ENCODE results near the gene PGM2. TPM values are rescaled to one million over a fixed set of nuclear protein-coding genes. Genes with fewer than 3 reads are reported as not detected.

PGM2 gene
- total RNA-seq, 4 donors from 2014 or later = 15.9 to 34.0 (median 26.2) TPM

- no peak for DNase-seq (ENCODE audit: low spot score)
- TF ChIP-seq, protein P1, sequence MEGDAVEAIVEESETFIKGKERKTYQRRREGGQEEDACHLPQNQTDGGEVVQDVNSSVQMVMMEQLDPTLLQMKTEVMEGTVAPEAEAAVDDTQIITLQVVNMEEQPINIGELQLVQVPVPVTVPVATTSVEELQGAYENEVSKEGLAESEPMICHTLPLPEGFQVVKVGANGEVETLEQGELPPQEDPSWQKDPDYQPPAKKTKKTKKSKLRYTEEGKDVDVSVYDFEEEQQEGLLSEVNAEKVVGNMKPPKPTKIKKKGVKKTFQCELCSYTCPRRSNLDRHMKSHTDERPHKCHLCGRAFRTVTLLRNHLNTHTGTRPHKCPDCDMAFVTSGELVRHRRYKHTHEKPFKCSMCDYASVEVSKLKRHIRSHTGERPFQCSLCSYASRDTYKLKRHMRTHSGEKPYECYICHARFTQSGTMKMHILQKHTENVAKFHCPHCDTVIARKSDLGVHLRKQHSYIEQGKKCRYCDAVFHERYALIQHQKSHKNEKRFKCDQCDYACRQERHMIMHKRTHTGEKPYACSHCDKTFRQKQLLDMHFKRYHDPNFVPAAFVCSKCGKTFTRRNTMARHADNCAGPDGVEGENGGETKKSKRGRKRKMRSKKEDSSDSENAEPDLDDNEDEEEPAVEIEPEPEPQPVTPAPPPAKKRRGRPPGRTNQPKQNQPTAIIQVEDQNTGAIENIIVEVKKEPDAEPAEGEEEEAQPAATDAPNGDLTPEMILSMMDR (IDR thresholded peaks at IDR 0.05) = no peak
- no peak for ATAC-seq (ENCODE audit: low FRiP score)
These were observed 17.7 kb downstream of the PGM2 start for GRCh38 chr4:37844204-37844603.

DNA sequence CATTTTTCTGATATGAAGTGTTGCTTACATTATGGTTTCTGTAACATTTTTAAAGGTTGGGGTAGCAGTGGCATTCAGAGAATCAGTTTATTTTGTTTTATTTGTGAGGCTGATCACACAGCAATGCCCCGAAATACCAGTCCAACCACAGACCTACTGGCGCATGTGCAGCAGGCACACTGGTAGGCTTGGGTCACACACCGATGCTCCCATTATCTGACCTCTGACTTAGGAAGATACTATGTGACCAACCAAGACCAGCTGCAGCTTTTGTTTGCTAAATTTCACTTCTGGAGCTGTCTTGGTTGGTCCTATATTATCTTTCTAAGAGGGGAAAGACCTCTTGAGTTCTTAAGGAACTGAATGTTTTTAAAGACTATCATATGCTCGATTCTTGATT lies 18.7 kb downstream of the PGM2 start:
- TF ChIP-seq, protein P1 (IDR thresholded peaks at IDR 0.05) = no peak
- DNase-seq (ENCODE audit: low spot score) (no peak), ATAC-seq (ENCODE audit: low FRiP score) (no peak)

DNA sequence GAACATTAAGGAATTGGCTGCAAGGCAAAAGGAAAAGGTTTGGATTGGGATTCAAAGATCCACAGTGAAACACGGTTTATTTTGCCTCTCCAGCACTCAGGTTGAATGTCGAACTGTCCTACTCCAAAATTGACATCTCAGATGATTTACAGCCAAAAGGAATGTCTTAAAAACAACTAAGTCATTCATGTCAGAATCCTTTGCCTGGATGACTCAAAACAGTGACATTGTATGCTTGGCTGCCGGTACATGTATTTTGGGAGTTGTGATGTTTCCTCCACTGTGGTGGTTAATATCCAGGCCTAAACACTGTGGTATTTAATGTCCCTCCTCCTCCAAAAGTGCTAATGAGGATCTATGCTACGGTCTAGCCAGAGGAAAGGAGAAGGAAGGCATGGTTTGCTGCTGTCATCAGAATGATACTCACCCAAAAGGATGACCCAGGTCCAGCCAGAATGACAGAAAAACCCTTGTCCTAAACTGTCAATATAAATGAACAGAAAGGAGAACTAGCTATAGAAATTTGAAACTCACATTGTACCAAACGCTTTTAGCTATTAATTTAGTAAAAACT lies 20.9 kb downstream of the PGM2 start:
- ATAC-seq (ENCODE audit: low FRiP score) = no peak
- TF ChIP-seq, protein P1 (IDR thresholded peaks at IDR 0.05) = no peak
- DNase-seq (ENCODE audit: low spot score) = no peak

DNA sequence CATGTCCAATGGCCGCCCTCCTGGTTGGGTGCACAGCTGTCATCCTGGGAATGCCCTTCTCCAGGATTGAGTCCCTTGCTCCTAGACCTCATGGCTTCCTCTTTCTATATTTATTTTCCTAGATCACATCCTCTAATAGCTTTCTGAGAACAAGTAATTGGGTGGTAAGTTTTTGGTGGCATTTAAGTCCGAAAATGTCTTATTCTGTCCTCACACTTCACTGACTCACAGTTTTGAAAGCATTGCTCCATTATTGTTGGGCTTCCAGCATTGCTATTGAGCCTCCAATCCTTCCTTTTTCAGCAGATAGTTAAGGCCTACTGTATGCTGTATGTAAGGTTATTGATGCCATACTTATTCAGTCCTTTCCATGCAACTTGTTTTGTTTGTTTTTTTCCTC lies 25.9 kb downstream of the PGM2 start:
- ATAC-seq (ENCODE audit: low FRiP score) = no peak
- TF ChIP-seq, protein P1 (IDR thresholded peaks at IDR 0.05) = no peak
- DNase-seq (ENCODE audit: low spot score) = no peak

DNA sequence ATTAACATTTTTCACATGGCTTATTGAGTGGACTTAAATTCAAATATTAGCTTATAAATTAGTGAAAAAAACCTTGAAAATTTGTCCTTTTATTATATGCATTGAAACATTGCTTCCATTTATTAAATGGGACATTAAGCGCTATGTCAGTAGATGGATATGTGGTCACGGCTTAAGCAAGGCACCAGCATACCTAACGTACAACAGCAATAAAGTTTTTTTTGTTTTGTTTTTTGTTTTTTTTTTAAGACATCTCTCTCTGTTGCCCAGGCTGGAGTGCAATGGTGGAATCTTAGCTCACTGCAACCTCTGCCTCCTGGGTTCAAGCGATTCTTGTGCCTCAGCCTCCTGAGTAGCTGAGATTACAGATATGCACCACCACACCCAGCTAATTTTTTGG lies 31.6 kb downstream of the PGM2 start:
- ATAC-seq (ENCODE audit: low FRiP score) (no peak), DNase-seq (ENCODE audit: low spot score) (no peak)
- TF ChIP-seq, protein P1 (IDR thresholded peaks at IDR 0.05) = no peak

DNA sequence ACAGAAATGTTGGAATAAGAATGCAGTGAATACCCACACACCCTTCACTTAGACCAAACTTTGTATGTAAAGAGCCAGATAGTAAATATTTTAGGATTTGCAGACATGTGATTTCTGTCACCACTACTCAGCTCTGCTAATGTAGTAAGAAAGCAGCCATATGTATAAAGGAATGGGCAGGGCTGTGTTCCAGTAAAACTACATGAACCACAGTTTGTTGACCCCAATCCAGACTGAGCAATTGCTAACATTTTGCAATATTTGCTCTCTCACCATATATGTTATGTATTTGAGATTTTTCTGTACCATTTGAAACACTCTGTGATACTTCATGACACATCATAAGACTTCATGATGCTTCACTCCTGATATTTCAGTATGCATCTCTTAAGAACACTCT lies 32.4 kb downstream of the PGM2 start:
- ATAC-seq (ENCODE audit: low FRiP score) (no peak), DNase-seq (ENCODE audit: low spot score) (no peak)
- TF ChIP-seq, protein P1 (IDR thresholded peaks at IDR 0.05) = no peak

- no peak for DNase-seq (ENCODE audit: low spot score)
- TF ChIP-seq, protein P1 (IDR thresholded peaks at IDR 0.05) = no peak
- no peak for ATAC-seq (ENCODE audit: low FRiP score)
These were observed 33.8 kb downstream of the PGM2 start for GRCh38 chr4:37860266-37860665.
